GM10266 (cell line): ENCODE data around the gene ADGRG6.
"Not testable (repeated sequence)": the region's sequence is repeated elsewhere in the genome, so short reads cannot be mapped to it uniquely, and the experiment has no call there.

Experiments used
- DNase-seq: peaks from one replicate; pipeline ENCODE4 v3.0.0; 2012; ENCODE audit errors: extremely low spot score
- TF ChIP-seq, protein P1 (sequence below): IDR thresholded peaks from 2 replicates; pipeline ENCODE4 v1.5.1; 2012; ENCODE audit warnings: mild to moderate bottlenecking, low read depth; ENCODE audit not compliant: control insufficient read depth, insufficient read depth; ENCODE audit errors: missing control alignments

Gene ADGRG6

DNA sequence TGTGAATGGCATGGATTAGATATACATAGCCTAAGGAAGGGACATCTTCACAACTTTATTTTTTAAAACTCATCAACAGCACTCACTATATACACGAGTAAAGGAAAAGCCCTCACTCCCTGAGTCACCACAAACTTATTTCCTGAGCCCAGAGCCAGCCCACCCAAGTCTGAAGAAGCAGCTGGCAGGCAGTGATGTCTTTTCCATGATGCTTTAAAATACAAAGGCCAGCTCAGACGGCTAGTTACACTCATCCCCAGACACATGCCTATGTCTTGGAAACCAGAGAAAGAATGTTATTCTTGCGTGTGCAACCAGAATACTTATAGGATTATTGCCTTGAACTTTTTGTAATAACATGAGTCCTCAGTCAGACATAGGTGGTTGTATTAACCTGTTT lies 114.4 kb downstream of the ADGRG6 start:
- DNase-seq, result no peak
- TF ChIP-seq, protein P1, sequence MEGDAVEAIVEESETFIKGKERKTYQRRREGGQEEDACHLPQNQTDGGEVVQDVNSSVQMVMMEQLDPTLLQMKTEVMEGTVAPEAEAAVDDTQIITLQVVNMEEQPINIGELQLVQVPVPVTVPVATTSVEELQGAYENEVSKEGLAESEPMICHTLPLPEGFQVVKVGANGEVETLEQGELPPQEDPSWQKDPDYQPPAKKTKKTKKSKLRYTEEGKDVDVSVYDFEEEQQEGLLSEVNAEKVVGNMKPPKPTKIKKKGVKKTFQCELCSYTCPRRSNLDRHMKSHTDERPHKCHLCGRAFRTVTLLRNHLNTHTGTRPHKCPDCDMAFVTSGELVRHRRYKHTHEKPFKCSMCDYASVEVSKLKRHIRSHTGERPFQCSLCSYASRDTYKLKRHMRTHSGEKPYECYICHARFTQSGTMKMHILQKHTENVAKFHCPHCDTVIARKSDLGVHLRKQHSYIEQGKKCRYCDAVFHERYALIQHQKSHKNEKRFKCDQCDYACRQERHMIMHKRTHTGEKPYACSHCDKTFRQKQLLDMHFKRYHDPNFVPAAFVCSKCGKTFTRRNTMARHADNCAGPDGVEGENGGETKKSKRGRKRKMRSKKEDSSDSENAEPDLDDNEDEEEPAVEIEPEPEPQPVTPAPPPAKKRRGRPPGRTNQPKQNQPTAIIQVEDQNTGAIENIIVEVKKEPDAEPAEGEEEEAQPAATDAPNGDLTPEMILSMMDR, result no peak

- TF ChIP-seq, protein P1, result no peak
- no peak for DNase-seq
Observed at GRCh38 chr6:142416686-142417085, 114.9 kb downstream of the ADGRG6 start.

- DNase-seq, result no peak
- TF ChIP-seq, protein P1, result no peak
Observed at GRCh38 chr6:142417331-142417750, 115.5 kb downstream of the ADGRG6 start.

- no peak for DNase-seq
Observed at GRCh38 chr6:142419071-142419470, 117.3 kb downstream of the ADGRG6 start.

GRCh38 chr6:142420802-142421201 lies 119.0 kb downstream of the ADGRG6 start:
- no peak for DNase-seq
- TF ChIP-seq, protein P1, result no peak

More at GRCh38 chr6:142419071-142419470, 117.3 kb downstream of the ADGRG6 start:
- TF ChIP-seq, protein P1, result no peak

DNA sequence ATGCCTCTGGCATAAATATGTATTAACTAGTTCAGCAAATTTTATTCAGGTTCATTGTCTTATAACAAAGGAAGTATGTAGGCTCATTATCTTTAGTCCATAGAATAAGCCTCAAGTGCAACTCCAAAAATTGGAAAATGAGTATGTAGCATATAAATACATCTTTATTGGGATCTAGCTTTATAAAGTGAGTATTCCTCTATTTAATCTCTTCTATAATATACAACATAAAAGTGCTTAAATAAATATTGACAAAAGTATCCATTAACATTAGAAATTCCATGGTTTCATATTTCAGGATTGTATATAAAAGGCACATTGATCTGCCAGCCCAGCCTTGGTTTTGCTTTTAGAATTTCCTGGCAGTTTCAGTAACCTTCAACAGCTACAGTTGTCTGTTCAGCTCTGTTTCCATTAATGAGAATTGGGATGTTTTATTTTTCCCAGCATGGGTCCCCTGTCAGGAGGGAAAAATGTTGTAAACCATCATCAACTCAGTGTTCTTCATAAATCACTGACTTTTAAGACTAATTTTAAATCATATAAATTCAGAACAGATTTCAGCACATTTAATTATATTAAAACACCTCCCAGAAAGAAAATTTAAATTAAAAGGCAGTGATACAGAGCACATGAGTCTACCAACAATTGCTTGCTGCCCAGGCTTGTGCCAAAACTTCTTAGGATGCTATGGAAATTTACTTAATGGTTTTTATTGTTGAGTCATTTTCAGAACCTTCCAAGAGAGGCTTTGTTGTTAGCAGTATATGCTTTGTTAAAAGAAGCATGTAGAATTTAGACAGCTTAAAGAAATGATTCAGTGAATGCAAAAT lies 119.7 kb downstream of the ADGRG6 start:
- TF ChIP-seq, protein P1, result no peak
- no peak for DNase-seq

DNA sequence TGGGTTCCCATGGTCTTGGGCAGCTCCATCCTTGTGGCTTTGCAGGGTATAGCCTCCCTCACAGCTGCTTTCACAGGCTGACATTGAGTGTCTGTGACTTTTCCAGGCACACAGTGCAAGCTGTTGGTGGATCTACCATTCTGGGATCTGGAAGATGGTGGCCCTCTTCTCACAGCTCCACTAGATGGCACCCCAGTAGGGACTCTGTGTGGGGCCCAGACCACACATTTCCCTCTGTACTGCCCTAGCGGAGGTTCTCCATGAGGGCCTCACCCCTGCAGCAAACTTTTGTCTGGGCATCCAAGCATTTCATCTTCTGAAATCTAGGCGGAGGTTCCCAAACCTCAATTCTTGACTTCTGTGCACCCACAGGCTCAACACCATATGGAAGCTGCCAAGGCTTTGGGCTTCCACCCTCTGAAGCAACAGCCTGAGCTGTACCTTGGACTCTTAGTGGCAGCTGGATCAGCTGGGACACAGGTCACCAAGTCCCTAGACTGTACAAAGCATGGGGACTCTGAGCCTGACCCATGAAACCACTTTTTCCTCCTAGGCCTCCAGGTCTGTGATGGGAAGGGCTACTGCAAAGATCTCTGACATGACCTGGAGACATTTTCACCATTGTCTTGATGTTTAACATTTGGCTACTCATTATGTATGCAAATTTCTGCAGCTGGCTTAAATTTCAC lies 124.8 kb downstream of the ADGRG6 start:
- DNase-seq, result not testable (repeated sequence)

- not testable (repeated sequence) for DNase-seq
Observed at GRCh38 chr6:142428468-142428867, 126.7 kb downstream of the ADGRG6 start.
